C4-2B (cell line): ENCODE data around the gene NMD3.

Experiments used
- CTCF ChIP-seq: fragments of 450-650 bp; conservative IDR thresholded peaks from 2 replicates; pipeline ENCODE4 v1.5.1; 2017; ENCODE audit warnings: mild to moderate bottlenecking
- ZFX ChIP-seq: fragments of 450-650 bp; IDR thresholded peaks from 2 replicates; pipeline ENCODE4 v1.6.1; 2017

- TF ChIP-seq CTCF (no peak), ZFX (no peak)
Measured at GRCh38 chr3:161197855-161198850, 23.0 kb upstream of the NMD3 start.
